K562 (cell line): ENCODE measurements around the gene CACNA2D2.

Experiments used
- E2F6 ChIP-seq, 2 experiments: IDR thresholded peaks; 2 replicates each; pipeline ENCODE4 v1.6.1; 2011; ENCODE audit warnings: borderline replicate concordance in 1 of 2, control low read depth in 1 of 2, low read depth in 1 of 2, low read length in 1 of 2, mild to moderate bottlenecking in 1 of 2, mixed read lengths in 1 of 2, moderate library complexity in 1 of 2; ENCODE audit not compliant: insufficient read depth in 1 of 2, insufficient read length in 1 of 2, poor library complexity in 1 of 2, severe bottlenecking in 1 of 2; ENCODE audit errors: extremely low read depth in 1 of 2
- ETV6 ChIP-seq, 3 experiments: fragments of 150-350 bp in 1 of 3; sonication (generic) in 1 of 3; formaldehyde crosslinking in 1 of 3; IDR thresholded peaks; 2 replicates each; pipeline versions ENCODE4 v1.6.1 to v1.8.0; 2014 to 2022; ENCODE audit warnings: borderline replicate concordance in 2 of 3, low read depth in 2 of 3, antibody characterized with exemption in 1 of 3, low read length in 1 of 3, mild to moderate bottlenecking in 1 of 3, missing genetic modification reagents in 1 of 3

- no peak for TF ChIP-seq ETV6 (IDR thresholded peaks at IDR 0.05; ENCODE audit: borderline replicate concordance in 1 of 2, low read depth in 2 of 2, low read length in 1 of 2)
- no peak for TF ChIP-seq ETV6 (CRISPR knock-in tag; IDR thresholded peaks at IDR 0.05; ENCODE audit: borderline replicate concordance)
- no peak for TF ChIP-seq E2F6 (IDR thresholded peaks at IDR 0.05; ENCODE audit: borderline replicate concordance in 1 of 2, extremely low read depth in 1 of 2, insufficient read depth in 1 of 2, insufficient read length in 1 of 2, low read depth in 1 of 2, low read length in 1 of 2, poor library complexity in 1 of 2, severe bottlenecking in 1 of 2)
Observed at GRCh38 chr3:50502584-50503423, 630 bp downstream of the CACNA2D2 start.
